Transverse colon (tissue), 4 donors: Measurements from ENCODE around the gene PDE4B. TPM values are rescaled to one million over a fixed set of nuclear protein-coding genes. Genes with fewer than 3 reads are reported as not detected.

Experiments
- DNase-seq: peaks from one replicate; pipeline ENCODE4 v3.0.0-alpha.2; 2019
- H3K27ac ChIP-seq, 4 donors: fragments of 200-600 bp; sonication (generic); 2 replicates each; pipeline ENCODE4 v1.5.1; 2016 to 2018; ENCODE audit warnings: inconsistent platforms in 4 of 4
- H3K27me3 ChIP-seq: fragments of 200-600 bp; sonication (generic); 2 replicates; pipeline ENCODE4 v1.5.1; 2017; ENCODE audit warnings: inconsistent platforms
- H3K36me3 ChIP-seq, 4 donors: fragments of 200-600 bp; sonication (generic); 2 replicates each; pipeline ENCODE4 v1.5.1; 2017 to 2019; ENCODE audit warnings: inconsistent platforms in 4 of 4
- H3K4me1 ChIP-seq, 4 donors: fragments of 200-600 bp; sonication (generic); 2 replicates each; pipeline ENCODE4 v1.5.1; 2017 to 2020; ENCODE audit warnings: inconsistent platforms in 4 of 4
- H3K4me3 ChIP-seq, 4 donors: fragments of 200-600 bp; sonication (generic); 1 replicate in 1 of 4; 2 replicates in 3 of 4; pipeline versions ENCODE4 v1.5.1 to v1.6.1; 2017 to 2019; ENCODE audit warnings: inconsistent platforms in 4 of 4
- H3K9me3 ChIP-seq, 2 donors: fragments of 200-600 bp; sonication (generic); 2 replicates each; pipeline ENCODE4 v1.5.1; 2017 to 2019; ENCODE audit warnings: inconsistent platforms in 2 of 2
- EP300 ChIP-seq: sonication (generic); formaldehyde crosslinking; IDR thresholded peaks from one replicate; pipeline ENCODE4 v1.6.1; 2017; ENCODE audit warnings: antibody characterized with exemption, low read depth
- POLR2A ChIP-seq: fragments of 450-650 bp; IDR thresholded peaks from one replicate; pipeline ENCODE4 v1.6.1; 2016; ENCODE audit warnings: antibody characterized with exemption, mild to moderate bottlenecking, moderate library complexity
- POLR2AphosphoS5 ChIP-seq, 3 donors: sonication (generic); formaldehyde crosslinking; IDR thresholded peaks; one replicate each; pipeline ENCODE4 v1.6.1; 2016; ENCODE audit warnings: antibody characterized with exemption in 3 of 3
- WGBS, 2 donors: methylation state at CpG; one replicate each; pipeline ENCODE4 v1.1.5; 2018; ENCODE audit warnings: low coverage in 1 of 2; 5-methylcytosine and 5-hydroxymethylcytosine counted together
- in situ Hi-C, 4 donors: fragments of 200-750 bp; cut with MboI; loops; one replicate each; pipeline versions ENCODE4 v1.15.0 to v1.15.1; 2017; ENCODE audit warnings: low sequenced_read_pairs in 3 of 4, low pct_ligation_motif_present in 1 of 4, low pct_unique_long_range_greater_than_20kb in 1 of 4
- intact Hi-C: fragments of 100-400 bp; cut with DNase I; formaldehyde crosslinking; loops from one replicate; pipeline ENCODE4 v1.15.1; 2023; ENCODE audit warnings: low total_unique reads
- total RNA-seq, 4 donors: library from RNA; depleted of rRNA; stranded (reverse); fragments of >200 nt; gene quantifications; one replicate each; pipeline ENCODE4 v1.1.0, GENCODE V29; 2016
- TF ChIP-seq, protein P1 (sequence below), 5 experiments: fragments of 200-600 bp in 3 of 5; fragments of 450-650 bp in 2 of 5; sonication (generic) in 3 of 5; IDR thresholded peaks; 1 replicate in 2 of 5; 2 replicates in 3 of 5; pipeline ENCODE4 v1.5.1; 2016 to 2017; ENCODE audit warnings: antibody characterized with exemption in 5 of 5, inconsistent platforms in 3 of 5, mild to moderate bottlenecking in 2 of 5, moderate library complexity in 1 of 5

The PDE4B gene
- total RNA-seq, 4 donors from 2014 or later: 4.5 to 14.8 (median 6.5) TPM

GRCh38 chr1:66253330-66253921, 460.7 kb downstream of the PDE4B start:
- intact Hi-C loops: loop anchor here (2.0 kb wide), 1 partner anchor 193 kb away; no protein-coding TSS in a partner anchor
- no peak for TF ChIP-seq POLR2A
- no peak for TF ChIP-seq POLR2AphosphoS5 (IDR thresholded peaks at IDR 0.05)
- TF ChIP-seq EP300: no peak
- TF ChIP-seq, protein P1, sequence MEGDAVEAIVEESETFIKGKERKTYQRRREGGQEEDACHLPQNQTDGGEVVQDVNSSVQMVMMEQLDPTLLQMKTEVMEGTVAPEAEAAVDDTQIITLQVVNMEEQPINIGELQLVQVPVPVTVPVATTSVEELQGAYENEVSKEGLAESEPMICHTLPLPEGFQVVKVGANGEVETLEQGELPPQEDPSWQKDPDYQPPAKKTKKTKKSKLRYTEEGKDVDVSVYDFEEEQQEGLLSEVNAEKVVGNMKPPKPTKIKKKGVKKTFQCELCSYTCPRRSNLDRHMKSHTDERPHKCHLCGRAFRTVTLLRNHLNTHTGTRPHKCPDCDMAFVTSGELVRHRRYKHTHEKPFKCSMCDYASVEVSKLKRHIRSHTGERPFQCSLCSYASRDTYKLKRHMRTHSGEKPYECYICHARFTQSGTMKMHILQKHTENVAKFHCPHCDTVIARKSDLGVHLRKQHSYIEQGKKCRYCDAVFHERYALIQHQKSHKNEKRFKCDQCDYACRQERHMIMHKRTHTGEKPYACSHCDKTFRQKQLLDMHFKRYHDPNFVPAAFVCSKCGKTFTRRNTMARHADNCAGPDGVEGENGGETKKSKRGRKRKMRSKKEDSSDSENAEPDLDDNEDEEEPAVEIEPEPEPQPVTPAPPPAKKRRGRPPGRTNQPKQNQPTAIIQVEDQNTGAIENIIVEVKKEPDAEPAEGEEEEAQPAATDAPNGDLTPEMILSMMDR (IDR thresholded peaks at IDR 0.05): peak; percentile 68 to 80 (median 72)

DNA sequence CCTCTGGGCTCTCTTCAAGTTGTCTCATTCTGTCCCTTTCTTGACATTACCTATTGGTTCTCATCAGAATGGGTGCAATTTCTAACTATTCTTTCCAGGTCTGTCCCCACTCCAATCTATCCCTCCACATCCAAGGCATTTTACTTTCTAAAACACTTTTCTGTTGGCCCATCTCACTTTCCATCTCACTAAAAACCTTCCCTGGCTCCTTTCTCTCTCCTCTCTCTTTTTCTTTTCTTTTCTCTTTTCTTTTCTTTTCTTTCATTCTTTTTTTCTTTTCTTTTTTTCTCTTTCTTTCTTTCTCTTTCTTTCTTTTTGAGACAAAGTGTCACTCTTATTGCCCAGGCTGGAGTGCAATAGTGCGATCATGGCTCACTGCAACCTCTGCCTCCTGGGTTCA, 462.1 kb downstream of the PDE4B start:
- intact Hi-C loops: no loop called here
- H3K4me3 ChIP-seq: no peak overlapping the region
- no peaks in the 10 kb centered on the region for H3K36me3 ChIP-seq
- in situ Hi-C loops: loop anchor here (5.0 to 25.0 kb wide), 4 partner anchors 180 to 483 kb away; no protein-coding TSS in a partner anchor
- no peaks in the 10 kb centered on the region for H3K9me3 ChIP-seq
- H3K27me3 ChIP-seq: no peaks in the 10 kb centered on the region
- no peak for DNase-seq
- TF ChIP-seq POLR2A (no peak), POLR2AphosphoS5 (IDR thresholded peaks at IDR 0.05) (no peak), EP300 (no peak)
- TF ChIP-seq, protein P1 (IDR thresholded peaks at IDR 0.05): no peak
- H3K4me1 ChIP-seq: peaks cover 0 to 15% (median 0%) of the 10 kb centered on the region in 4 donors
- H3K27ac ChIP-seq: no peak overlapping the region
- 100% methylated on average over 1 of the region's 1 CpG for WGBS, 2 donors

More at GRCh38 chr1:66253330-66253921, 460.7 kb downstream of the PDE4B start:
- Histone ChIP-seq H3K4me1 (peaks cover 0 to 11% (median 0%) of the 10 kb centered on the region in 4 donors), H3K36me3 (no peaks in the 10 kb centered on the region), H3K27ac (no peak overlapping the region), H3K4me3 (no peak overlapping the region), H3K27me3 (no peaks in the 10 kb centered on the region), H3K9me3 (no peaks in the 10 kb centered on the region)
- 0% methylated on average over 1 of the region's 1 CpG for WGBS, 2 donors
- DNase-seq: no peak
- in situ Hi-C loops: loop anchor here (5.0 to 25.0 kb wide), 4 partner anchors 181 to 484 kb away; no protein-coding TSS in a partner anchor

DNA sequence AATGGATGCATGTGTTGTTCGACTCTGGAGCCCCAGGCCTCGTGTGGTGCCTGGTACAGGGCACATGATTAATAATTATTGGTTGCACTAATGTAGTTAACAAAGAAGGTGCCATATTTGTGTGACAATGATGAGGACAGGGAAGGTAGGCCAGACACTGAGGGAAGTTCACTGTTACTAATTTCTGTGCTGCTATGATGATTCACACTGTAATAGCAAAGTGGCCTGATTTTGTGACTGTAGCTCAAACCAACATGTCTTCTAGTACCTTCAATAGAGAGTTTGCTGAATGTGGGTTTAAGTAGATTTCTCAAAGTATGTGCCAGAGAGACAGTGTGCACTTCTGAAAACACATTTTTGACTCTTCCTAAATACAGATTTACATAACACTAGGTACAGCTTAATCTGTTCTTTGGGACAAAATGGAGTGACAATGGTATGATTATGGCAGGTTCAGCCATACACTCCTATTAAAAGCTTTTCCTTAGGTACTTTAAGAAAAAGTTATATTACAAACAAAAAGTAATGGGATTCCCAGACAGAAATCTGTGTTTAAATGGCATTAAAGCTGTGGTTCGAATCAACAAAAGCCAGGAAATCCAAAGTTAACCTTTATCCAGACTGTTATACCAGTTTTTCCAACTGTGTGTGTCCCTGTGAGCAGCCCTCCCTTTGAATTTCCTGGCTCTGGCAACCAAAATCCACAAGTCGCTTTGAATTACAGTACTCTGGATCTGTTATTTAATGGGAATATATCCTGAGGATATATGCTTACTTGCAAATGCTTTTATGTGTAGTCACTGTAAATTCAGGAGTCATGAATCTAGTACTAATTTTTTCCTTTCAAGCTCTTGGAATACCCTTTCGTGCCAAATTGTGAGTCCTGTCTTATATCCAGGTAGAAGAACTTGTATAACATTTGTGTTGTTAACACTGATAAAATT, 464.2 kb downstream of the PDE4B start:
- WGBS, 2 donors: 61 to 63% methylated on average over 5 of the region's 5 CpGs
- TF ChIP-seq, protein P1 (IDR thresholded peaks at IDR 0.05): no peak
- TF ChIP-seq POLR2A (no peak), EP300 (no peak), POLR2AphosphoS5 (IDR thresholded peaks at IDR 0.05) (no peak)
- no peaks in the 10 kb centered on the region for H3K9me3 ChIP-seq
- DNase-seq: no peak
- H3K4me3 ChIP-seq: no peak overlapping the region
- no peaks in the 10 kb centered on the region for H3K27me3 ChIP-seq
- H3K4me1 ChIP-seq: peaks cover 0 to 24% (median 4%) of the 10 kb centered on the region in 4 donors
- intact Hi-C loops: no loop called here
- in situ Hi-C loops: loop anchor here in 3 of 4 donors (10.0 to 25.0 kb wide), 3 partner anchors 178 to 480 kb away; no protein-coding TSS in a partner anchor
- H3K36me3 ChIP-seq: no peaks in the 10 kb centered on the region
- no peak overlapping the region for H3K27ac ChIP-seq
